Measurements from ENCODE around the gene TBC1D5.
"Not testable (repeated sequence)": the region's sequence is repeated elsewhere in the genome, so short reads cannot be mapped to it uniquely, and the experiment has no call there.

The TBC1D5 gene

GRCh38 chr3:17138246-17139039, 604.0 kb downstream of the TBC1D5 start:
- no peak for DNase-seq (ENCODE audit: low read depth in 2 of 2)

- DNase-seq (ENCODE audit: low read depth in 2 of 2) = no peak
Measured at GRCh38 chr3:17137321-17137826, 605.1 kb downstream of the TBC1D5 start.

GRCh38 chr3:17136136-17136721, 606.2 kb downstream of the TBC1D5 start:
- no peak for DNase-seq (ENCODE audit: low read depth in 2 of 2)

- DNase-seq (ENCODE audit: low read depth in 2 of 2) = no peak
Measured at GRCh38 chr3:17135696-17136095, 606.7 kb downstream of the TBC1D5 start.

GRCh38 chr3:17133632-17134545, 608.5 kb downstream of the TBC1D5 start:
- no peak for DNase-seq (ENCODE audit: low read depth in 2 of 2)

GRCh38 chr3:17132286-17133115, 609.9 kb downstream of the TBC1D5 start:
- DNase-seq (ENCODE audit: low read depth in 2 of 2) = no peak

GRCh38 chr3:17130956-17131355, 611.5 kb downstream of the TBC1D5 start:
- DNase-seq (ENCODE audit: low read depth in 2 of 2) = no peak

- no peak for DNase-seq (ENCODE audit: low read depth in 2 of 2)
Measured at GRCh38 chr3:17129556-17129955, 612.9 kb downstream of the TBC1D5 start.

GRCh38 chr3:17128671-17129070, 613.8 kb downstream of the TBC1D5 start:
- not testable (repeated sequence) for DNase-seq (ENCODE audit: low read depth in 2 of 2)

GRCh38 chr3:17125738-17126442, 616.5 kb downstream of the TBC1D5 start:
- no peak for DNase-seq (ENCODE audit: low read depth in 2 of 2)

- DNase-seq (ENCODE audit: low read depth in 2 of 2) = no peak
Measured at GRCh38 chr3:17122758-17123157, 619.7 kb downstream of the TBC1D5 start.

GRCh38 chr3:17121336-17121735, 621.1 kb downstream of the TBC1D5 start:
- no peak for DNase-seq (ENCODE audit: low read depth in 2 of 2)

- no peak for DNase-seq (ENCODE audit: low read depth in 2 of 2)
Measured at GRCh38 chr3:17120115-17120514, 622.3 kb downstream of the TBC1D5 start.

GRCh38 chr3:17119201-17120072, 623.0 kb downstream of the TBC1D5 start:
- no peak for DNase-seq (ENCODE audit: low read depth in 2 of 2)

- DNase-seq (ENCODE audit: low read depth in 2 of 2) = no peak
Measured at GRCh38 chr3:17118771-17119170, 623.7 kb downstream of the TBC1D5 start.

- DNase-seq (ENCODE audit: low read depth in 2 of 2) = no peak
Measured at GRCh38 chr3:17116007-17116600, 626.3 kb downstream of the TBC1D5 start.

GRCh38 chr3:17115186-17115585, 627.2 kb downstream of the TBC1D5 start:
- no peak for DNase-seq (ENCODE audit: low read depth in 2 of 2)

GRCh38 chr3:17111586-17111985, 630.8 kb downstream of the TBC1D5 start:
- DNase-seq (ENCODE audit: low read depth in 2 of 2) = no peak
